ENCODE data around the gene KDM6A. TPM values are rescaled to one million over a fixed set of nuclear protein-coding genes. Genes with fewer than 3 reads are reported as not detected.
"Not testable (repeated sequence)": the region's sequence is repeated elsewhere in the genome, so short reads cannot be mapped to it uniquely, and the experiment has no call there.

Gene KDM6A
- total RNA-seq, 1 experiment from 2014 or later: 42.8 TPM

GRCh38 chrX:44908153-44908552 lies 35.2 kb downstream of the KDM6A start:
- Mint-ChIP-seq H3K27me3 (ENCODE audit: unreplicated experiment) (no peaks in the 10 kb centered on the region), H3K4me3 (ENCODE audit: low read depth, unreplicated experiment) (no peak overlapping the region), H3K4me1 (ENCODE audit: low read depth, unreplicated experiment) (peaks cover 48% of the 10 kb centered on the region), H3K9me3 (ENCODE audit: low read depth, unreplicated experiment) (no peaks in the 10 kb centered on the region), H3K36me3 (ENCODE audit: insufficient read depth, unreplicated experiment) (peaks cover 2% of the 10 kb centered on the region), H3K27ac (ENCODE audit: unreplicated experiment) (no peak overlapping the region)
- CTCF ChIA-PET: no interaction called here
- no TSS peak for BruUV-seq (replicated peaks)
- no peak for TF ChIP-seq CTCF (IDR thresholded peaks at IDR 0.05; ENCODE audit: unreplicated experiment)
- intact Hi-C loops (cut with micrococcal nuclease; ENCODE audit: unreplicated experiment): no loop called here
- DNase-seq: no peak

- Mint-ChIP-seq H3K4me3 (ENCODE audit: low read depth, unreplicated experiment) (no peak overlapping the region), H3K4me1 (ENCODE audit: low read depth, unreplicated experiment) (peaks cover 46% of the 10 kb centered on the region), H3K36me3 (ENCODE audit: insufficient read depth, unreplicated experiment) (peaks cover 2% of the 10 kb centered on the region), H3K27me3 (ENCODE audit: unreplicated experiment) (no peaks in the 10 kb centered on the region), H3K27ac (ENCODE audit: unreplicated experiment) (no peak overlapping the region), H3K9me3 (ENCODE audit: low read depth, unreplicated experiment) (no peaks in the 10 kb centered on the region)
- CTCF ChIA-PET: no interaction called here
- intact Hi-C loops (cut with micrococcal nuclease; ENCODE audit: unreplicated experiment): no loop called here
- TF ChIP-seq CTCF (IDR thresholded peaks at IDR 0.05; ENCODE audit: unreplicated experiment): no peak
- no peak for DNase-seq
- BruUV-seq (replicated peaks): no TSS peak
Observed at GRCh38 chrX:44908827-44909226, 35.8 kb downstream of the KDM6A start.

- H3K27ac Mint-ChIP-seq (ENCODE audit: unreplicated experiment); CTCF ChIA-PET; intact Hi-C loops (cut with micrococcal nuclease; ENCODE audit: unreplicated experiment); H3K9me3 Mint-ChIP-seq (ENCODE audit: low read depth, unreplicated experiment); H3K27me3 Mint-ChIP-seq (ENCODE audit: unreplicated experiment); H3K36me3 Mint-ChIP-seq (ENCODE audit: insufficient read depth, unreplicated experiment); DNase-seq; BruUV-seq (replicated peaks); H3K4me3 Mint-ChIP-seq (ENCODE audit: low read depth, unreplicated experiment): not testable (repeated sequence)
- H3K4me1 Mint-ChIP-seq (ENCODE audit: low read depth, unreplicated experiment): peaks cover 47% of the 10 kb centered on the region
Observed at GRCh38 chrX:44910508-44910907, 37.5 kb downstream of the KDM6A start.

- H3K27ac Mint-ChIP-seq (ENCODE audit: unreplicated experiment); BruUV-seq (replicated peaks); DNase-seq; H3K27me3 Mint-ChIP-seq (ENCODE audit: unreplicated experiment); CTCF ChIA-PET; H3K36me3 Mint-ChIP-seq (ENCODE audit: insufficient read depth, unreplicated experiment); H3K4me3 Mint-ChIP-seq (ENCODE audit: low read depth, unreplicated experiment); H3K9me3 Mint-ChIP-seq (ENCODE audit: low read depth, unreplicated experiment); intact Hi-C loops (cut with micrococcal nuclease; ENCODE audit: unreplicated experiment): not testable (repeated sequence)
- peaks cover 47% of the 10 kb centered on the region for H3K4me1 Mint-ChIP-seq (ENCODE audit: low read depth, unreplicated experiment)
Observed at GRCh38 chrX:44911074-44911600, 38.1 kb downstream of the KDM6A start.

- CTCF ChIA-PET: interaction anchor here (0.5 to 1.4 kb wide), 3 partner anchors 10 to 43 kb away, joined by 3 to 7 read pairs (median 4); no protein-coding TSS in a partner anchor
- no TSS peak for BruUV-seq (replicated peaks)
- no peaks in the 10 kb centered on the region for H3K27me3 Mint-ChIP-seq (ENCODE audit: unreplicated experiment)
- peaks cover 10% of the 10 kb centered on the region for H3K36me3 Mint-ChIP-seq (ENCODE audit: insufficient read depth, unreplicated experiment)
- no peaks in the 10 kb centered on the region for H3K9me3 Mint-ChIP-seq (ENCODE audit: low read depth, unreplicated experiment)
- DNase-seq: no peak
- TF ChIP-seq CTCF (IDR thresholded peaks at IDR 0.05; ENCODE audit: unreplicated experiment): no peak
- H3K27ac Mint-ChIP-seq (ENCODE audit: unreplicated experiment): peak overlapping the region; percentile 73
- H3K4me3 Mint-ChIP-seq (ENCODE audit: low read depth, unreplicated experiment): peak overlapping the region; percentile 57
- intact Hi-C loops (cut with micrococcal nuclease; ENCODE audit: unreplicated experiment): loop anchor here (2.0 kb wide), 1 partner anchor 41 kb away; the partner anchor contains the start of gene KDM6A
- peaks cover 30% of the 10 kb centered on the region for H3K4me1 Mint-ChIP-seq (ENCODE audit: low read depth, unreplicated experiment)
Observed at GRCh38 chrX:44913656-44914531, 40.9 kb downstream of the KDM6A start.
